ENCODE data around the gene ERO1B.
"Not testable (repeated sequence)": the region's sequence is repeated elsewhere in the genome, so short reads cannot be mapped to it uniquely, and the experiment has no call there.

ERO1B gene, protein sequence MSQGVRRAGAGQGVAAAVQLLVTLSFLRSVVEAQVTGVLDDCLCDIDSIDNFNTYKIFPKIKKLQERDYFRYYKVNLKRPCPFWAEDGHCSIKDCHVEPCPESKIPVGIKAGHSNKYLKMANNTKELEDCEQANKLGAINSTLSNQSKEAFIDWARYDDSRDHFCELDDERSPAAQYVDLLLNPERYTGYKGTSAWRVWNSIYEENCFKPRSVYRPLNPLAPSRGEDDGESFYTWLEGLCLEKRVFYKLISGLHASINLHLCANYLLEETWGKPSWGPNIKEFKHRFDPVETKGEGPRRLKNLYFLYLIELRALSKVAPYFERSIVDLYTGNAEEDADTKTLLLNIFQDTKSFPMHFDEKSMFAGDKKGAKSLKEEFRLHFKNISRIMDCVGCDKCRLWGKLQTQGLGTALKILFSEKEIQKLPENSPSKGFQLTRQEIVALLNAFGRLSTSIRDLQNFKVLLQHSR

DNA sequence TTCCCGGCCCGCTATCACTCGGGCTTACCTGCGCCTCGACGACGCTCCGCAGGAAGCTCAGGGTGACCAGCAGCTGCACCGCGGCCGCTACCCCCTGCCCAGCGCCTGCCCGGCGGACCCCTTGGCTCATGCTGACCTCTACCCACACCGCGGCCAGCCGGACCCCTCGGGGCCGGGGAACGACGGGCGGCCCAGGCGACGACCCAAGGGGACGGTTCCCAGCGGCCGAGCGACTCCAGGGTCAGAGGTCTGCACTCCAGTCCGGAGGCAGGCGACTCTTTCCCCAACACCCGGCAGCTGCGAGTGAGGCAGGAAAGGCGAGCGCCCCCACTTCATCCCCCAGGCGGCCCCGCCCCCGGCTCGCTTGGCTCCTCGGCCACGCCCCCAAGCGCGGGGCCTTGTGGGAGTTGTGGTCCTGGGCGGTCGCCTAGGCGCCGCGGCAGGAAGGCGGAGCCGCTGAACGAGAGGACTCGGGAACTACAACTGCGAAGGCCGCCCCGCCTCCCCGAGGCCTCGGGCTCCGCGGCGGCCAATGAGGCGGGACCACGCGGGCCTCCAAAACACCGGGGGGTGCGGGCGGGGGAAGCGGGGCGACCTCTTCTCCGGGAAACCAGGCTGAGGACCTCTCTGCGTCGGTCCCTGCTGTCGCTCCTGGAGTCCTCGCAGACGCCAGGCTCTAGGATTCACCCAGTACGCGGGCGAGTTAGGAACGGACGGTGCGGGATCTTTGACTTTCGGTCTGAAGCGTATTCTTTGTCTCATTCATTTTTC is at the start of gene ERO1B:
TSS of gene ERO1B (minus strand) at position 305 of the 771 bp plus-strand sequence. CDS start at position 130, 175 bp downstream.
- peak; percentile 97 for DNase-seq

DNA sequence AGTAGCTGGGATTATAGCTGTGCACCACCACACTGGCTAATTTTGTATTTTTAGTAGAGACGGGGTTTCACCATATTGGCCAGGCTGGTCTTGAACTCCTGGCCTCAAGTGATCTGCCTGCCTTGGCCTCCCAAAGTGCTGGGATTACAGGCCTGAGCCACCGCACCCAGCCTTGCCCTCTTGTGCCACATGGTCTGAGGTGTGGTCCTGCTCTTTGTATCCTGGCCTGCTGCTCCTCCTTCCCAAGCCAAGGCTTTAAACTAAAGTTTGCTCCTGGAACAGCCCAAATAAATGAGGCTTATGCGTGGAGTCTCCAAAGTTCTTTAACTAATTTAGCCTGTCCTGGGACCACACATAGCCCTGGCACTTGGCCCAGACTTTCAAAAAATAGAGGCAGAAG is 49.7 kb upstream of the ERO1B start:
- not testable (repeated sequence) for DNase-seq

DNA sequence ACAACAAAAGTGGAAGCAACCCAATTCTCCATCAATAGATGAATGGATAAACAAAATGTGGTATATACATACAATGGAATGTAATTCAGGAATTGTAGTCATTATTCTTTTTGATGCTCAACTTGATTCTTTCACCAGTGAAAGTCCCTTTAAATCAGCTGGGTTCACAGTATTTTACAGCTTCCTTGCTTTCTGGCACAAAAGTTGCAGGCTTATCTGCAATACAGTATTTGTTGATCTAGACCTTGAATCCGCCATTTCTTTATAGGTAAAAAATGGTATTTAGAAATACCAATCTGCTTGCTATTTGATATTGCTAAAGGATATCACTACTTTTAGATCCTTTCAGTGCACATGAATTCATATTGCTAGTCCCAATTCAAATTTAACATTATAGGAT is 44.7 kb upstream of the ERO1B start:
- DNase-seq, result no peak

DNA sequence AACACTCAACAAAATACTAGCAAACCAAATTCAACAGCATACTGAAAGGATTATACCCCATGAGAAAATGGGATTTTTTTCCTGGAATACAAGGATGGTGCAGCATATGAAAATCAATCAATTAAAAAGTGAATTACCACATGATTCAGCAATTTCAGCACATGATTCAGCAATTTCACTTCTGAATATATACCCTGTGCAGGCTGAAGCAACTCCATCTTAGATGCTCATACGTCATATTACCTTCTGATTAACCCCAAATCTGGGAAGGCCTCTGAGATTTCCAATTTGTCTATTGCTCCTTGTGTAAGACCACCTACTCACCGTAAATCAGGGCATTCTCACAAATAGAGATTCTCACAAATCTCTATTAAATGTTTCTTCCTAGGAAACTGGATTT is 43.8 kb upstream of the ERO1B start:
- no peak for DNase-seq

DNA sequence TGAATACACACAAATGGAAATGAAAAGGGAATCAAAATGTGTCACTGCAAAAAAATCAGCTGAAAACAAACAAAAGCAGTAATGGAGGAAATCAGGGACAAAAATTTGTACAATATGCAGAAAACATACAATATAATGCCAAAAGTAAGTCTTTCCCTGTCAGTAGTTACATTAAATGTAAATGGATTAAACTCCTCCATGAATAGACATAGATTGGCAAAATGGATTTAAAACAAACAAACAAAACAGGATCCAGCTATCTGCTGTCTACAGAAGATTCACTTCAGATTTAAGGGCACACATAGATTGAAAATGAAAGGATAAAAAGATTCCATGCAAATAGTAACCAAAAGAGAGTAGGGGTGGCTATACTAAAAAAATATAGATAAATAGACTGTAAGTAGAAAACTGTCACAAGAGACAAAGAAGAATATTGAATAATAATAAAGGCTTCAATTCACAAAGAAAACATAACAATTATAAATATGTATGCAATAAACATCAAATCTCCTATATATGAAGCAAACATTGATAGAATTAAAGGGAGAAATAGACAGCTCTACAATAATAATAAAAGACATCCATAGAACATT is 42.2 kb upstream of the ERO1B start:
- no peak for DNase-seq

DNA sequence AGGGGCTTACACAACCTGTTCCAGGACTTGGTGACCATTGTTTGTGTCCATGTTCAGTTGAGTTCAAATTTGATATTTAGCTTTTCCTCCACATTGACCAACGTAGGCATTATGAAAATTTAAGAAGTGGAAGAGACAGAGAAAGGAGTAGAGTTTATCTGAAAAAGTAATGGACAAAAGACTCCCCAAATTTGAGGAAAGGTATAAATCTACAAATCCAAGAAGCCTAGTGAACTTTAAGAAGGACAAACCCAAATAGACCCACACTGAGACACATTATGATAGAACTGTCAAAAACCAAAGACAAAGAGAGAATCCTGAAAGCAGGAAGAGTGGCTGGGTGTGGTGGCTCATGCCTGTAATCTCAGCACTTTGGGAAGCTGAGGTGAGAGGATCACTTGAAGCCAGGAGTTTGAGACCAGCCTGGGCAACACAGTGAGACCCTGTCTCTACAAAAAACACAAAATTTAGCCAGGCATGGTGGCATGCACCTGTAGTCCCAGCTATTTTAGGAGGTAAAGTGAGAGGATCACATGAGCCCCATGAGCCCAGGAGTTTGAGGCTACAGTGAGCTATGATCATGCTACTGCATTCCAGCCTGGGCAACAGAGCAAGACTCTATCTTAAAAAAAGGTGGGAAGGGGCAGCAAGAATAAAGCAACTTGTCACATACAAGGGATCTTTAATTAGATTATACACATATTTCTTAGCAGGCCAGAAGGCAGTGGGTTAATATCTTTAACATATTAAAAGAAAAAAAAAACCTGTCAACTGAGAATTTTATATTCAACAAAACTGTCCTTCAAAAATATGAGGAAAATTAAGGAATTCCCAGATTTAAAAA is 41.0 kb upstream of the ERO1B start:
- DNase-seq, result no peak

DNA sequence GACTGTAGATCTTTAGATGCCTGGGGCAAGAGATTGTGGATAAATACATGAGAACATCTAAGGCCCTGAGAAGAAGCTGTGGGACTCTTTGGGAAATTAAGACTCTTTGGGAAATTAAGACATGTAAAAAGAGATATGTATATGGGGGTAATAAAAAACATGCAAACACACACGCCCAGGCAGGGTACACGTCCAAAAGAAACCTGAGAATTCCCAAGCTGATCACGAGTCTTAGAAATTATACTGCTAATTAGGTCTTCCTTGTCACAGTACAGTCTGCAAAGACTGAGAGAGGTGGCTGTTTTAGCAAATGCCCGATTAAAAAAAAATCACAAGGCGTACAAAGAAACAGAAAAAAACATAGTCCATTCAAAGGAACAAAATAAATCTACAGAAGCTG is 39.3 kb upstream of the ERO1B start:
- no peak for DNase-seq

DNA sequence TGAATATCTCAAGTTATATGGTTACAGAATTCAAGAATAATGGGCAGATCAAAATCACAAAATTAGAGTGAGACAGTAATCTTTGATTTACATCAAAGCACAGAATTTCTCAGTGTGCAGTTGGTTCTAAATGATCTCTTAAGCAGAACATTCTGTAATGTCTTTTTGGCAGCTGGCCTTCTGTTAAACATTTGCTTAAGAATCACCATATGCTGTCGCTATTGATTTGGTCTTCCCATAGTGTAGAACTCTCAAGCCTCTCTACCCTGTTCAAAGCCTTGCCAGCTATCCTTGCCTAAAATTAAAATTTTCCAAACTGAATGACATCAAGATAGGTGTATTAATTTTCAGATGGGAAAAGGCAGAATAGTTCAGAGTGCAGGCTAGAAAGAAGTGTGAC is 38.9 kb upstream of the ERO1B start:
- DNase-seq, result no peak

DNA sequence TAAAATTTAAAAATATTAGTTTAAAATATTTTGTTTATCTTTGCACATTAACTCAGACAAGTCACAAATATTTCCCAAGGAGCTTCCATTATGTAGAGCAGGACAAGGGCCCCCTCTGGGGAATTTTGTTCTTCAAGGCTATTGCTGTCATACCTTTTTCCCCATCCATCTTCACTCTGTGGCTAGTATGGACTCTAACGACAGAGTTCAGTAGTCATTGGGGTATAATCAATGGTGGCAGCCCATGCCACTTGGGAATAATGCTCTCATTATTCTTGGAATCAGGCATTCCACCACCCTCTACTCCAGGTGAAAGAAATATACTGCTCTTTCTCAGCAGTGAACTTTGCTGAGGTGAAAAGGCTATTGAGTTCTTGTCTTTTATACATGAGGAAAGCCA is 38.5 kb upstream of the ERO1B start:
- DNase-seq, result no peak

DNA sequence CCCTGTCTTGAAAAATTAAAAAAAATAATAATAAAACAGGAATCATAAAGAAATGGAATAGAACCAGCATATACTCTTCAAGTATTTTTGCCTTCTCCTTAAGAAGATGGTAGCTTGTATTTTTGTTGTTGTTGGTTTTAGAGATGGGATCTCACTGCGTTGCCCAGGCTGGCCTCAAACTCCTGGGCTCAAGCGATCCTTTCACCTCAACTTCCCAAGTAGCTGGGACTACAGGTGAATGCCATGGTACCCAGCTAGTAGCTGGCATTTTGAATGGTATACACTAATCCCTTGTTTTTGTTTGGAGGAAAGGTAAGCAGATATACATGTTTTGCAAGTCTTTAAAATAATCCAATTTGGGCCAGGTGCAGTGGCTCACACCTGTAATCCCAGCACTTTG is 34.7 kb upstream of the ERO1B start:
- no peak for DNase-seq

DNA sequence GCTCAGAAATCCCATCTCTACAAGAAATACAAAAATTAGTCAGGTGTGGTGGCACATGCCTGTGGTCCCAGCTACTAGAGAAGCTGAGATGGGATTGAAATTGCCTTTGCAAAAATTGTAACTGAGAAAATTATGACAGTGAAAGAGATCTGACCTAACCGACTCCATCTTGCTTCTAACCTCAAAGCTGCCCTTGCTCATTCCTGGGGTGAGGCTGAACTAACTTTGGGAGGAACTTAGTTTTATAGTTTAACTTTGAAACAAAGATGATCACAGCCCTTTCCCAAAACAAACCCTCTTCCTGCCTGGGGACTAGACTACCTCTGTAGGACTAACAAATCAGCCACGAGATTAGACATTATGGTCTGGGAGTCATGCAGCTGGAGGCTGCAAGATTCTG is 33.8 kb upstream of the ERO1B start:
- no peak for DNase-seq

DNA sequence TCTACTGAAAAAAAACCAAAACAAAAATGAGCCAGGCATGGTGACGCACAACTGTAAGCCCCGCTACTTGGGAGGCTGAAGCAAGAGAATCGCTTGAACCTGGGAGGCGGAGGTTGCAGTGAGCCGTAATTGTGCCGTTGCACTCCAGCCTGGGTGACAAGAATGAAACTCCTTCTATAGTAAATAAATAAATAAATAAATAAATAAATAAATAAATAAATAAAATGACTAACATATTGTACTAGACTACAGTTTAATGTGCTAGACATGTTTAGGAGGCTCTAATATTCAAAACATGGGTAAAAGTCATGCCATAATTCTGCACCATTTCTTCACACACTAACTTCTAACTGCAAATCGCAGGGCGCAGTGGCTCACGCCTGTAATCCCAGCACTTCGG is 33.3 kb upstream of the ERO1B start:
- DNase-seq, result no peak

DNA sequence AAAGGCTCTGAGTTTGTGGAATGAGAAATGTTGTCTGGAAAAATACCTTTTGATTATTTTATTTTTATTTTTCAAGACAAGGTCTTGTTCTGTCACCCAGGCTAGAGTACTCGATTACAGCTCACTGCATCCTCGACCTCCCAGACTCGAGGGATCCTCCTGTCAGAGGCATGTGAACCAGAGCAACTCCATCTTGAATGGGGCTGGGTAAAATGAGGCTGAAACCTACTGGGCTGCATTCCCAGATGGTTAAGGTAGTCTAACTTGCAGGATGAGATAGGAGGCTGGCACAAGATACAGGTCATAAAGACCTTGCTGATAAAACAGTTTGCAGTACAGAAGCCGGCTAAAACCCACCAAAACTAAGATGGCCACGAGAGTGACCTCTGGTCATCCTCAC is 32.3 kb upstream of the ERO1B start:
- not testable (repeated sequence) for DNase-seq

DNA sequence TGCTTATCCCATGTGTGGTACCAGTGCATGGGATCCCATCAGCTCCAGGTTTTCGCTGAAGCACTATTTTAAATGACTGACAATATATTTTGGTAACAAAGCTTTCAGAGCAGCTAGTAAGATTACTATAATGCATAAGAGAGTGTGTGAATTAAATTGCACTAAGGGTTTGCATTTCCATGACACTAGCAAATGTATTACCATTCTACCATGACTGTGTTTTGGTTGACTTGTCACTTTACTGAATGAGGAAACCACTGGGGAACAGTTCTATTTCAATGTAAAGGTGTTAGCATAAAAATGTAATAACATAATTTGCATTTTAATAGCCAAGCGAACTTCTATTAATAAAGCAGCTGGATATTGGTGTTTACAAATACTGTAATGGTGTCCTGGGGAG is 31.7 kb upstream of the ERO1B start:
- DNase-seq, result no peak

DNA sequence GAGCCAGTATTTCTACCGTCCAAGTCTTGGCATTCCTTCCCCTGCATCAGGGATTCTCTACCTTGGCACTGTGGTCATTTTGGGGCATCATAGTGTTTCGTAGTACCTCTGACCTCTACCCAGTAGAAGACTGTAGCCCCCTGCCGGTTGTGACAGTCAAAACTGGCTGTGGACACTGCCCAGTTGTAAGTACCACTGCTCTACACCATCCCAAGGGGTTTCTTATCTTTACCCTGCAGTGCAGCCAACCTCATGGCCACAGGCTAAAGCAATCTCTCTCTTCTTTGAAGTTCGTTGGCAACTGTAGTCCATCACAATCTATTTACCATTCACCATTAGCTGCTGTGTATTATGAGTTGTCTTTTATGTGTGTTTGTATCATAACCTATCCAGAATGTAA is 29.3 kb upstream of the ERO1B start:
- DNase-seq, result no peak

DNA sequence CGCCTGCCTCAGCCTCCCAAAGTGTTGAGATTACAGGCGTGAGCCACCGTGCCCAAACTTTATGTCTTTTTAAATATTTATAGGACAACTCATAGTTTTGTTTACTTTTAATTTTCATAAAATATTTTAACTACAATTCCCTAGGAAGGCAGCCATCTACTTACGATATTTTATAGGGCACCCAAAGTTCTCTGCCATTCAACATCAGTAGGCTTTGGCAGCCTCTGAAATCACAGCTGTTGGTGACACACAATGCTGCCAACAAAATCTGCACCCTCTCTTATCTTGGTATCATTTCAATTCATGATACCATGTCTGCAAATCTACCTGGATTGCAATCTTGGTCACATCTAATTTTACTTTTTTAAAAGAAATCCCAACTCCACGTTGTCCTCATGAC is 27.1 kb upstream of the ERO1B start:
- no peak for DNase-seq

DNA sequence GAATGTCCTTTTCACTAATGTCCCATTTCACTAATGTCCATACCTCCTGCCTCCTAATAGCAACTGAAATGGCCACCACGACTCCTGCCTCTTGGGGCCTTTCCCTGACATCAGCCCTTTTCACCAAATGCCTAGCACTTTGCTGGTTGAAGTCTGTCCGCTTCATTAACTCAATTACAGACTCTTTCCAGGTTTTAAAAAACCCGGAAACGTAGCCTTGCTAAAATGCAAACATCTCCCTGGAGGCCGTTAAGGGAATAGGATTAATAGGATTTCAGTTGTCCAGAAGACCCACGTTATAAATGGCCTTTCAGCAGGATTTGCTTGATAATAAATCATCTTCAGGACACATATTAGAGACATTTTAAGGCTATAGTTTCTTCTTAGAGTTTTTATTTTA is 25.7 kb upstream of the ERO1B start:
- DNase-seq, result no peak

DNA sequence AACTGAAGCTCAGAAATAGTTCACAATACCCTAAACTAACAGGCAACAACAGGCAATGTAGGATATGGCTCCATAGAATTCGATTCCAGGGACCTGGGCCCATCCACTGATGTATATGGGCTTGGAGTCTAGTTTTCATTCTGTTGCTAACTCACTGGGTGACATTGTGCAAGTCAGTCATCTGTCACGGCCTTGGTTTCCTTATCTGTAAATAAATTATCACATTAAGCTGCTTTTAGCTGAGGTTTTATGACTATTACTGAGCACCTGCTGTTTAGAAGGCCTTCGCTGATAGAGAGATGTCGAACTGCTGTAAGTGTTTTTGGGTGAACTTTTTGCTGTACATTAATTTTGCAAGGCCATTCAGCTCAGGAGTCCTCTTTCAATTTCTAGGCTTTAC is 22.9 kb upstream of the ERO1B start:
- DNase-seq, result no peak

DNA sequence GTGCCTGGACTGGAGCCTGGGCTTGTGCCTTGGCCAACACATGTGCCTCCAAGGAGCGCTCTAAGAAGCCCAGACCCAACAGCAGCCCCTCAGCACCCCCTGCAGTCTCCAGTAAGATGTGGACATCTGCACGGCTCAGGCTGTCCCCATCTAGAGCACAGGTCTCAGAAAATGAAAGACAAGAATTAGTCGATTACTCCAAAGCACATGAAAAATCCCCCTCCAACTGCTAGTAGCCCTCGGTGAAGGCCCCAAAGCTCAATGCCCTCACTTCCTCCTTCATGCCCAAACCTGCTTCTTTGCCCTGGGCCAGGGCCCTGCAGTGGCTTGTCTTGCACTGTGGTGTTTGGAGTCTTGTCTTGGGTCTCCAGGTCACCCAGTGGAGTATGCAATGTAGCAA is 21.9 kb upstream of the ERO1B start:
- no peak for DNase-seq

DNA sequence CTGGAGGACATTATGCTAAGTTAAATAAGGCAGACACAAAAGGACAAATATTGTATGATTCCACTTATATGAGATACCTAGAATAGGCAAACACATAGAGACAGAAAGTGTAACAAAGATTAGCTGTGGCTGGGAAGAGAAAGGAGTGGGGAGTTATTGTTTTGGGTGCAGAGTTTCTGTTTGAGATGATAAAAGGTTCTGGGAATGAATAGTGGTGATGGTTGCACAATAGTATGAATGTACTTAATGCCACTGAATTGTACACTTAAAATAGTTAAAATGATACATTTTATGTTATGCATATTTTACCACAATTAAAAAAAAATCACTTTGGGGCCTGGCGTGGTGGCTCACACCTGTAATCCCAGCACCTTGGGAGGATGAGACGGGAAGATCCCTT is 21.2 kb upstream of the ERO1B start:
- no peak for DNase-seq

DNA sequence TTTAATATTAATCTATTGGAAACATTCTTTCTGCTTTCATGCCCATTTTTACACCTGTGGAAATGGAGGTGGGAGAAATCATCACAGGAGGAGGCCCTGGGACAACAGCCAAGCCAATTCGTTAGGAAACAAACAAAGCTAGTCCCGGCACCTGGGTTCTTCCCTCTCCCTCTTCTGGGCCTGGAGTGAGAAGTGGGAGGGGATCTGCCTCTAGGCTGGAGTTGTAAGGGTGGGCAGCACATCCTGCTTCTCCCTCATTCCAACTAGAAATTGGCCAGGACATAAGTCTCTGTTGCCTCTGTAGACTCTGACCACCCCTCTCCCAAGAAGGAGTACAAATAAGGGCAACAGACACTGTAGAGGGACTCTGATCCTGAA is 20.2 kb upstream of the ERO1B start:
- DNase-seq, result no peak

DNA sequence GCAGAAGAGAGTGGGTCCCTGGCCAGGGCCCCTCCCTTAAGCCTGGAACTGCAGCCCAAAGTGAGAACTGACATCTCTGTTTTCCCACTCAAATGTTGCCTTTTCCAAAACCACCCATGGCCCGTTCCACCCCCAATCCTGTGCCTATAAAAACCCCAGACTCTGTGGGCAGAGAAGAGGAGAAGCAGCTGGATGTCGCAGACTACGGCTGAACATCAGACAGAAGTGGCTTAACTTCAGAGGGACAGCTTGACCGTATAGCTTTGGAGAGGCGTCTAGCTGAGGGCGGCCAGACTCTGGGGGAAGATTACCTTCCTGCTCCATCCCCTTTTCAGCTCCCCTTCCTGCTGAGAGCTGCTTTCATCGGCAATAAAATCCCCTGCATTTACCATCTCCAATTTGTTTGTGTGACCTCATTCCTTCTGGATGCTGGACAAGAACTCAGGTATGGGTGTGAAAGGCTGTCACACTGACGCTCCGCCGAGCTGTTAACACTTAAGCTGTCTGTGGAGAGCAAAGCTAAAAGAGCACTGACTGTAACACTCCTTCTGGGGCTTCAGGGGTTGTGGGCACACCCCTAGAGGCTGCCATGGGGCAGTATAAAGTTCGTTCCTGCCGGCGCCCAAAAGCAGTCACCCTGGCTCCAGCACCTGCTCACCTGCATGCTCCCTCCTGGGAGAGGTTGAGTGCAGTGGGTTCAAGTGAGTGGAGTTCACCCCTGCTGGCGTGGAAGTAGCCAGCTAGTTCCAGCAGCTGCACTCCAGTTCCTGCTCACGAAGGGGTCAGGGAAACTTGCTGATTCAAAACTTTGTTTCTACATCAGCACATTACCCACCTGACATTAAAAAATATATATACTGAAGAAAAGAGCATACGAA is 19.6 kb upstream of the ERO1B start:
- no peak for DNase-seq
